Tongue (tissue), 2 donors: ENCODE measurements around the gene CHERP. TPM values are rescaled to one million over a fixed set of nuclear protein-coding genes. Genes with fewer than 3 reads are reported as not detected.
"Not testable (repeated sequence)": the region's sequence is repeated elsewhere in the genome, so short reads cannot be mapped to it uniquely, and the experiment has no call there.

Experiments used
- DNase-seq: peaks from one replicate; pipeline ENCODE4 v3.0.0-alpha.2; 2015
- total RNA-seq: library from RNA; depleted of rRNA; stranded (reverse); fragments of >200 nt; gene quantifications from one replicate; pipeline ENCODE4 v1.2.3, GENCODE V29; 2014

CHERP gene
- total RNA-seq, 1 donor from 2014 or later = 17.4 TPM

- no peak for DNase-seq
Measured at GRCh38 chr19:16576690-16577530, 34.7 kb upstream of the CHERP start.

- DNase-seq = no peak
Measured at GRCh38 chr19:16575861-16576689, 33.8 kb upstream of the CHERP start.

GRCh38 chr19:16575282-16575681, 33.0 kb upstream of the CHERP start:
- DNase-seq = no peak

- DNase-seq = no peak
Measured at GRCh38 chr19:16573925-16574324, 31.7 kb upstream of the CHERP start.

- no peak for DNase-seq
Measured at GRCh38 chr19:16573296-16573695, 31.1 kb upstream of the CHERP start.

- DNase-seq = peak; percentile 98
Measured at GRCh38 chr19:16572332-16573211, 30.3 kb upstream of the CHERP start, which contains the start of gene SLC35E1. SLC35E1 (minus strand) TSS chr19:16572415; CDS start chr19:16572364, 51 bp downstream.

GRCh38 chr19:16571822-16572331, 29.6 kb upstream of the CHERP start:
- DNase-seq = peak; percentile 25

GRCh38 chr19:16571283-16571682, 29.0 kb upstream of the CHERP start:
- no peak for DNase-seq

- no peak for DNase-seq
Measured at GRCh38 chr19:16569609-16570320, 27.5 kb upstream of the CHERP start.

GRCh38 chr19:16566702-16567101, 24.5 kb upstream of the CHERP start:
- no peak for DNase-seq

- DNase-seq = no peak
Measured at GRCh38 chr19:16566161-16566560, 23.9 kb upstream of the CHERP start.

GRCh38 chr19:16564842-16565241, 22.6 kb upstream of the CHERP start:
- no peak for DNase-seq

- DNase-seq = no peak
Measured at GRCh38 chr19:16562608-16563025, 20.4 kb upstream of the CHERP start.

GRCh38 chr19:16561382-16561781, 19.1 kb upstream of the CHERP start:
- peak; percentile 91 for DNase-seq

- no peak for DNase-seq
Measured at GRCh38 chr19:16559780-16560276, 17.6 kb upstream of the CHERP start.

GRCh38 chr19:16554776-16555175, 12.5 kb upstream of the CHERP start:
- no peak for DNase-seq

- DNase-seq = not testable (repeated sequence)
Measured at GRCh38 chr19:16551902-16552301, 9.7 kb upstream of the CHERP start.

- no peak for DNase-seq
Measured at GRCh38 chr19:16548956-16549355, 6.7 kb upstream of the CHERP start.

GRCh38 chr19:16544473-16545231, 2.4 kb upstream of the CHERP start:
- no peak for DNase-seq

- not testable (repeated sequence) for DNase-seq
Measured at GRCh38 chr19:16543734-16544133, 1.5 kb upstream of the CHERP start.
